Vagina (tissue), 2 donors: Measurements from ENCODE around the gene GPR101. TPM values are rescaled to one million over a fixed set of nuclear protein-coding genes. Genes with fewer than 3 reads are reported as not detected.

Experiments
- DNase-seq, 2 donors: peaks; one replicate each; pipeline ENCODE4 v3.0.0-alpha.2; 2017; ENCODE audit errors: extremely low spot score in 2 of 2
- H3K27ac ChIP-seq: fragments of 200-600 bp; sonication (generic); one replicate; pipeline ENCODE4 v1.5.1; 2019
- H3K27me3 ChIP-seq: fragments of 200-600 bp; sonication (generic); one replicate; pipeline ENCODE4 v1.5.1; 2019
- H3K36me3 ChIP-seq, 2 donors: fragments of 200-600 bp; sonication (generic); one replicate each; pipeline ENCODE4 v1.5.1; 2017 to 2019
- H3K4me1 ChIP-seq: fragments of 200-600 bp; sonication (generic); one replicate; pipeline ENCODE4 v1.5.1; 2019
- H3K4me3 ChIP-seq, 2 donors: fragments of 200-600 bp; sonication (generic); 1 replicate in 1 of 2; 2 replicates in 1 of 2; pipeline ENCODE4 v1.5.1; 2016 to 2019
- H3K9me3 ChIP-seq: fragments of 200-600 bp; sonication (generic); one replicate; pipeline ENCODE4 v1.5.1; 2019
- CTCF ChIP-seq, 3 experiments: fragments of 450-650 bp in 2 of 3; fragments of 200-600 bp in 1 of 3; sonication (generic) in 1 of 3; IDR thresholded peaks; one replicate each; pipeline ENCODE4 v1.5.1; 2017 to 2019; ENCODE audit warnings: antibody characterized with exemption in 3 of 3, mild to moderate bottlenecking in 2 of 3, moderate library complexity in 2 of 3
- POLR2A ChIP-seq, 2 donors: fragments of 450-650 bp; IDR thresholded peaks; one replicate each; pipeline ENCODE4 v1.6.1; 2017; ENCODE audit warnings: antibody characterized with exemption in 2 of 2, mild to moderate bottlenecking in 2 of 2, moderate library complexity in 2 of 2
- POLR2AphosphoS5 ChIP-seq, 2 donors: sonication (generic); formaldehyde crosslinking; IDR thresholded peaks; one replicate each; pipeline ENCODE4 v1.9.0; 2017; ENCODE audit warnings: antibody characterized with exemption in 2 of 2, mild to moderate bottlenecking in 2 of 2, low read depth in 1 of 2; ENCODE audit not compliant: insufficient read depth in 1 of 2
- intact Hi-C: fragments of 100-400 bp; cut with DNase I; formaldehyde crosslinking; loops from one replicate; pipeline ENCODE4 v1.15.1; 2023
- total RNA-seq: library from RNA; depleted of rRNA; stranded (reverse); fragments of >200 nt; gene quantifications from one replicate; pipeline ENCODE4 v1.2.3, GENCODE V29; 2016

The GPR101 gene
- total RNA-seq, 1 donor from 2014 or later, result not detected

GRCh38 chrX:137043736-137044135 is 9.9 kb upstream of the GPR101 start:
- H3K4me3 ChIP-seq, result no peak overlapping the region
- no peaks in the 10 kb centered on the region for H3K27me3 ChIP-seq
- no peak for TF ChIP-seq POLR2A (IDR thresholded peaks at IDR 0.05)
- no peak for TF ChIP-seq POLR2AphosphoS5 (IDR thresholded peaks at IDR 0.05; ENCODE audit: insufficient read depth in 1 of 2, low read depth in 1 of 2)
- no peak for TF ChIP-seq CTCF (IDR thresholded peaks at IDR 0.05)
- H3K4me1 ChIP-seq, result no peaks in the 10 kb centered on the region
- no peak overlapping the region for H3K27ac ChIP-seq
- no peaks in the 10 kb centered on the region for H3K36me3 ChIP-seq
- intact Hi-C loops, result no loop called here
- no peak for DNase-seq
- H3K9me3 ChIP-seq, result no peaks in the 10 kb centered on the region

- Histone ChIP-seq H3K4me1 (no peaks in the 10 kb centered on the region), H3K4me3 (no peak overlapping the region), H3K27ac (no peak overlapping the region), H3K9me3 (no peaks in the 10 kb centered on the region), H3K27me3 (no peaks in the 10 kb centered on the region), H3K36me3 (no peaks in the 10 kb centered on the region)
- no peak for TF ChIP-seq CTCF (IDR thresholded peaks at IDR 0.05)
- TF ChIP-seq POLR2AphosphoS5 (IDR thresholded peaks at IDR 0.05; ENCODE audit: insufficient read depth in 1 of 2, low read depth in 1 of 2), result no peak
- no peak for TF ChIP-seq POLR2A (IDR thresholded peaks at IDR 0.05)
- no peak for DNase-seq
- intact Hi-C loops, result no loop called here
Observed at GRCh38 chrX:137041329-137041728, 7.5 kb upstream of the GPR101 start.

- Histone ChIP-seq H3K27me3 (no peaks in the 10 kb centered on the region), H3K36me3 (no peaks in the 10 kb centered on the region), H3K4me3 (no peak overlapping the region), H3K27ac (no peak overlapping the region), H3K9me3 (no peaks in the 10 kb centered on the region), H3K4me1 (no peaks in the 10 kb centered on the region)
- TF ChIP-seq POLR2AphosphoS5 (IDR thresholded peaks at IDR 0.05; ENCODE audit: insufficient read depth in 1 of 2, low read depth in 1 of 2) (no peak), CTCF (IDR thresholded peaks at IDR 0.05) (no peak), POLR2A (IDR thresholded peaks at IDR 0.05) (no peak)
- no peak for DNase-seq
- intact Hi-C loops, result no loop called here
Observed at GRCh38 chrX:137040113-137040794, 6.5 kb upstream of the GPR101 start.

- no peak for DNase-seq
- H3K27me3 ChIP-seq, result no peaks in the 10 kb centered on the region
- no peak for TF ChIP-seq POLR2AphosphoS5 (IDR thresholded peaks at IDR 0.05; ENCODE audit: insufficient read depth in 1 of 2, low read depth in 1 of 2)
- no peak for TF ChIP-seq POLR2A (IDR thresholded peaks at IDR 0.05)
- TF ChIP-seq CTCF (IDR thresholded peaks at IDR 0.05), result no peak
- H3K36me3 ChIP-seq, result no peaks in the 10 kb centered on the region
- H3K9me3 ChIP-seq, result no peaks in the 10 kb centered on the region
- H3K4me3 ChIP-seq, result no peak overlapping the region
- peaks cover 7% of the 10 kb centered on the region for H3K4me1 ChIP-seq
- no peak overlapping the region for H3K27ac ChIP-seq
- intact Hi-C loops, result no loop called here
Observed at GRCh38 chrX:137034508-137034872, 695 bp upstream of the GPR101 start.
